ENCODE data around the gene EMID1. TPM values are rescaled to one million over a fixed set of nuclear protein-coding genes. Genes with fewer than 3 reads are reported as not detected.

Gene EMID1
- total RNA-seq, 1 experiment from 2014 or later = 10.0 TPM

GRCh38 chr22:29208879-29209623 is 3.4 kb downstream of the EMID1 start:
- no TSS peak for BruUV-seq (replicated peaks)
- Mint-ChIP-seq H3K4me1 (ENCODE audit: low read depth, unreplicated experiment) (no peaks in the 10 kb centered on the region), H3K9me3 (ENCODE audit: unreplicated experiment) (no peaks in the 10 kb centered on the region), H3K4me3 (ENCODE audit: unreplicated experiment) (no peak overlapping the region), H3K36me3 (ENCODE audit: insufficient read depth, unreplicated experiment) (no peaks in the 10 kb centered on the region), H3K27ac (ENCODE audit: unreplicated experiment) (no peak overlapping the region), H3K27me3 (ENCODE audit: insufficient read depth, unreplicated experiment) (no peaks in the 10 kb centered on the region)
- intact Hi-C loops (cut with micrococcal nuclease; ENCODE audit: unreplicated experiment) = loop anchor here (10.0 kb wide), 1 partner anchor 166 kb away; no protein-coding TSS in a partner anchor
- no peak for DNase-seq
- TF ChIP-seq CTCF (IDR thresholded peaks at IDR 0.05; ENCODE audit: insufficient read depth in 1 of 2, low read depth in 1 of 2, low read length in 1 of 2, severe bottlenecking in 1 of 2, unreplicated experiment in 1 of 2) = no peak
- no peaks in the 10 kb centered on the region for H3K9me3 ChIP-seq
- H3K36me3 ChIP-seq (ENCODE audit: control insufficient read depth, insufficient read depth, low read length) = no peaks in the 10 kb centered on the region
- no peaks in the 10 kb centered on the region for H3K27me3 ChIP-seq (replicated peaks; ENCODE audit: control insufficient read depth, insufficient read depth, low read length)
- ChIA-PET CTCF (interaction anchor here (0.6 to 2.0 kb wide), 2 partner anchors 11 to 36 kb away, joined by 3 to 6 read pairs; no protein-coding TSS in a partner anchor), POLR2A (no interaction called here)
- H3K4me3 ChIP-seq (ENCODE audit: low read depth, low read length) = no peak overlapping the region
- peaks cover 4% of the 10 kb centered on the region; the same call in 1 of the 2 replicates for H3K4me1 ChIP-seq

GRCh38 chr22:29209624-29209929 is 3.9 kb downstream of the EMID1 start:
- intact Hi-C loops (cut with micrococcal nuclease; ENCODE audit: unreplicated experiment) = loop anchor here (10.0 kb wide), 1 partner anchor 165 kb away; no protein-coding TSS in a partner anchor
- H3K27me3 ChIP-seq (replicated peaks; ENCODE audit: control insufficient read depth, insufficient read depth, low read length) = no peaks in the 10 kb centered on the region
- Mint-ChIP-seq H3K27me3 (ENCODE audit: insufficient read depth, unreplicated experiment) (no peaks in the 10 kb centered on the region), H3K4me1 (ENCODE audit: low read depth, unreplicated experiment) (no peaks in the 10 kb centered on the region), H3K4me3 (ENCODE audit: unreplicated experiment) (no peak overlapping the region), H3K9me3 (ENCODE audit: unreplicated experiment) (no peaks in the 10 kb centered on the region), H3K36me3 (ENCODE audit: insufficient read depth, unreplicated experiment) (no peaks in the 10 kb centered on the region), H3K27ac (ENCODE audit: unreplicated experiment) (no peak overlapping the region)
- POLR2A ChIA-PET = interaction anchor here (0.6 kb wide), 1 partner anchor 16 kb away, joined by 3 read pairs; no protein-coding TSS in a partner anchor
- H3K9me3 ChIP-seq = no peaks in the 10 kb centered on the region
- H3K4me1 ChIP-seq = peaks cover 4% of the 10 kb centered on the region; the same call in 1 of the 2 replicates
- no peaks in the 10 kb centered on the region for H3K36me3 ChIP-seq (ENCODE audit: control insufficient read depth, insufficient read depth, low read length)
- no peak for TF ChIP-seq CTCF (IDR thresholded peaks at IDR 0.05; ENCODE audit: insufficient read depth in 1 of 2, low read depth in 1 of 2, low read length in 1 of 2, severe bottlenecking in 1 of 2, unreplicated experiment in 1 of 2)
- no peak for DNase-seq
- BruUV-seq (replicated peaks) = no TSS peak
- CTCF ChIA-PET = interaction anchor here (0.6 to 2.0 kb wide), 3 partner anchors 9 to 36 kb away, joined by 3 to 11 read pairs (median 6); no protein-coding TSS in a partner anchor
- no peak overlapping the region for H3K4me3 ChIP-seq (ENCODE audit: low read depth, low read length)

GRCh38 chr22:29211066-29211465 is 5.4 kb downstream of the EMID1 start:
- no TSS peak for BruUV-seq (replicated peaks)
- ChIA-PET CTCF (no interaction called here), POLR2A (no interaction called here)
- intact Hi-C loops (cut with micrococcal nuclease; ENCODE audit: unreplicated experiment) = no loop called here
- Histone ChIP-seq H3K4me1 (peaks cover 4% of the 10 kb centered on the region; the same call in 1 of the 2 replicates), H3K27me3 (replicated peaks; ENCODE audit: control insufficient read depth, insufficient read depth, low read length) (no peaks in the 10 kb centered on the region), H3K9me3 (no peaks in the 10 kb centered on the region), H3K36me3 (ENCODE audit: control insufficient read depth, insufficient read depth, low read length) (no peaks in the 10 kb centered on the region), H3K4me3 (ENCODE audit: low read depth, low read length) (no peak overlapping the region)
- Mint-ChIP-seq H3K36me3 (ENCODE audit: insufficient read depth, unreplicated experiment) (no peaks in the 10 kb centered on the region), H3K4me1 (ENCODE audit: low read depth, unreplicated experiment) (no peaks in the 10 kb centered on the region), H3K27ac (ENCODE audit: unreplicated experiment) (no peak overlapping the region), H3K4me3 (ENCODE audit: unreplicated experiment) (no peak overlapping the region), H3K27me3 (ENCODE audit: insufficient read depth, unreplicated experiment) (no peaks in the 10 kb centered on the region), H3K9me3 (ENCODE audit: unreplicated experiment) (no peaks in the 10 kb centered on the region)
- no peak for TF ChIP-seq CTCF (IDR thresholded peaks at IDR 0.05; ENCODE audit: insufficient read depth in 1 of 2, low read depth in 1 of 2, low read length in 1 of 2, severe bottlenecking in 1 of 2, unreplicated experiment in 1 of 2)
- DNase-seq = no peak
